NB4 (cell line): ENCODE measurements around the gene LDLRAD4.

Experiments used
- CTCF ChIP-seq: IDR thresholded peaks from one replicate; pipeline ENCODE4 v1.5.1; 2012; ENCODE audit warnings: low read depth, low read length
- MAX ChIP-seq: IDR thresholded peaks from 2 replicates; pipeline ENCODE4 v1.6.1; 2011; ENCODE audit warnings: low read depth, low read length
- POLR2A ChIP-seq: IDR thresholded peaks from 2 replicates; pipeline ENCODE4 v1.6.1; 2011; ENCODE audit warnings: mild to moderate bottlenecking; ENCODE audit not compliant: insufficient read length; ENCODE audit errors: extremely low read depth

GRCh38 chr18:13295894-13296293, 77.3 kb downstream of the LDLRAD4 start:
- no peak for TF ChIP-seq CTCF
- TF ChIP-seq POLR2A: no peak
- no peak for TF ChIP-seq MAX
